GM18858 (cell line): Measurements from ENCODE around the gene TSHZ3.

Source experiments
- ATAC-seq: cut with Tn5 transposase; IDR thresholded peaks from one replicate; pipeline ENCODE4 v1.9.1; 2021; ENCODE audit not compliant: unreplicated experiment

TSHZ3 gene

GRCh38 chr19:31349160-31349881, at the start of gene TSHZ3:
Gene TSHZ3 (minus strand): TSS chr19:31349436. CDS start chr19:31349219, 217 bp downstream.
- no peak for ATAC-seq

DNA sequence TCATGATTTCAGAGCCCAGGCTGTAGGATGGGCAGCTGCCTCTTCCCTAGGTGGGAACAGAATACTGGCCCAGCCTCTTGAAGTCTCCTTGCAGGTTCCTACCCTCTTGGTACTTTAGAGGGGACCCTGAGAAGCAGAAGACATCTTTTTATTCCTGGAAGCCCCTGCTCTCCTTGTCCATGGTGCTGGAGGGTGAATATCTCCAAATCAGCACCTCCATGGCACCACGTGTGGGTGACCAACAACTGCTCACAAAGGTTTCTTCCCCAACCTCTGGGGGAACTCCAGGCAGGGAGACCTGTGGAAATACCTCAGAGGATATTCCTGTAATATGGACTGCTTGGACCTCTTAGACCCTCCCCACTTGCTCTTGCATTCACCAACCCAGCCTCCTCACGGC, 48.1 kb upstream of the TSHZ3 start:
- no peak for ATAC-seq

DNA sequence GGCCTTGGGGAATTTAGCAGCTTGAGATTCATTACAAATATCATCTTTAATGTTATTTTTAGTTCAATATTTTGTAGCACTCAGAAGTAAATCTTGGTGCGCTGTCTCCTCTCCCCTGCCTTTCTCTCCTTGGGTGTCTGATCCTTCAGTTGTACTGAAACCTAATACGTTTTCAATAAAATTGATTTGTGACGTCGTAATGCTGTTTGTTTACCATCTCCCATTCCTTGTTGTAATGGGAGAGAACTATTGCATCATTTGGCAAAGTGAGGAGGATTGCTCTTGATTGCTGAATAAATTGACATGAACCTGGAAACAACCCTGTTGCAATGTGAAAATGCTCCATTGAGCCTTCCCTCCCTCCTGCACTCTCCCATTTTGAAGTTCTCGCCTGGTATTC, 43.2 kb upstream of the TSHZ3 start:
- no peak for ATAC-seq

DNA sequence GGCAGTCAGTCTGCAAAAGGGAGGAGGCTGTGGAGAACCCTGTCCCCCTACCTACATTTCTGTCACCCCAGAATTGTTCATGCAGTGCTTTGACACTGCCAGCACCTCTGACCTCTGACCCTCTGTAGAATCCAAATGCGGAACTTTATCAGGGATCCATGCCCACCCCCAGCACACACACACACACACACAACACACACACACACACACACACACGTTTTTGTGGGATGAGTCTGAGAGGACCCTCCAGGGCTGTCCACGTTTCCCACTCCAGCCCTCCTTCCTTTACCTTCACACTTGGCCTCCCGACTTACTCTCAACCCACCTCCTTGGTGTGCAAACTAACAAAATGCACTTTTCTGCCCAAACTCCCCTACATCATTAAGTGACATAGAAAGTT, 42.3 kb upstream of the TSHZ3 start:
- ATAC-seq = no peak

DNA sequence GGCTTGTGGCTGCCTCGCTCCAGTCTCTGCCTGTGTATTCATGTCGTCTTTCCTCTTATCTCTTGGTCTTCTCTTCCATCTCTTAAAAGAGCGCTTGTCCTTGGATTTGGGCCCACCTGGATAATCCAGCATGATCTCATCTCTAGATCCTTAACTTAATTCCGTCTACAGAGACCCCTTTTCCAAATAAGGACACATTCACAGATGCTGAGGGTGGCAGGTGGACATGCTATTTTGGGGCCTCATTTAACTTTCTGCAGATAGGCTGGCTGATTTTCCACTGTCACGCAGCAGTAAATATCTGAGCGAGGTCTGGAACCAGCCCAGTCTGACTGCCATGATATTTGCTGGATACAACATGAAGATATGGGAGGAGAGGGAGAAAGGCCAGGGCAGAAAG, 41.5 kb upstream of the TSHZ3 start:
- no peak for ATAC-seq

- no peak for ATAC-seq
Measured at GRCh38 chr19:31389874-31390273, 40.6 kb upstream of the TSHZ3 start.

GRCh38 chr19:31387717-31388301, 38.6 kb upstream of the TSHZ3 start:
- no peak for ATAC-seq

DNA sequence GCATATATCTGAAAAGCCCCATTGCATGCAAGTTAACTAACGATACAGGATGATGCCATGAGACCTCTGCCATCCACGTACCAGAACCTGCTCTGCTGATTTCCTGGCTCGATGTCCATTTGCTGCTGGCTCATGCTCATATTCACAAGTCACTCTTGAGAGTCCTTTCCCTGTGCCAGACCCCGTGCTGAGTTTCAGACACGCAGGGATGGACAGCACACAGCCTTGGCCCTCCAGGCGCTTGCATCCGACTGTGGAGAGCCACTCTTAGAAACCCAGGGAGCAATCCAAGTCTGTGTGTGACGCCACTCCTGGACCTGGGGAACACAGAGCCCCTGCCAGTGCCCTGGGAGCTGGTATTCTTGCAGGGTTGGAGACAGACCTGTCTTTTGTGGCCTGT, 37.6 kb upstream of the TSHZ3 start:
- no peak for ATAC-seq

DNA sequence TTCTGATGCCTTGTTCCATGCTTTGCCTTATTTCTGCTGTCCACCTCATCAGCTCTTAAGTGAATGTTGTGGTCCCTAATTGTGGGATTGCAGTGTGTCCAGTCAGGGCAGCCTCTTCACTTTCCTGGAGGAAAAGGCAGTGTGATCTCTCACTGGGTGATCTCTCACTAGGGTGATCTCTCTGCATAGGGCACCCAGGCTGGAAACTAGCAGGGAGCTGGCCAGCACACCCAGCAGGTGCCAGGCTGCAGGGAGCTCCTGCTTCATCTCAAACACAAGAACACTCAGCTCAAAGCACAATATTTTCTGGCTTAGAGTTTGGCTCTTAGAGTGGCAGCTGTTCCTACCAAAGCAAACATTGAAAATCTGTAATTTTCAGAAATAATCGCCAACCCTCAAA, 36.5 kb upstream of the TSHZ3 start:
- ATAC-seq = no peak

DNA sequence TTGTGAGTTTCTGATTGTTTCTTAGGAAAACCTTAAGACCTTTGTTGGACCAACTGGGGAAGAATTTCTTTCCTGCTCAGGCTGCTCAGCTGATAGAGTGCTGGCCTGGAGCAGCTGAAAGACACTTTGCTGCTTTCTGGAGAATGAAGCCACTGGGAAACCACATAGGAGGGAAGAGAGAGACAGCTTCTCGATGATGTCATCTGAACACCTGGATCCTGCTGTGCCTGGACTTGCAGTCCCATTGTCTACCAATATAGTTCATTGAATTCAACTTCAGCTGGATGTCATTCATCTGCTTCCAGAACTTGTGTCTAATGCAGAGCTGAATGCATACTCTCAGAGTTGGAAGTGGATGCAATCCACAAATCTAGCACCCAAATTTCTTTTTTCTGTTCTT, 34.3 kb upstream of the TSHZ3 start:
- no peak for ATAC-seq

GRCh38 chr19:31380854-31381253, 31.6 kb upstream of the TSHZ3 start:
- no peak for ATAC-seq

GRCh38 chr19:31378404-31378803, 29.2 kb upstream of the TSHZ3 start:
- ATAC-seq = no peak

GRCh38 chr19:31377736-31378135, 28.5 kb upstream of the TSHZ3 start:
- ATAC-seq = no peak

DNA sequence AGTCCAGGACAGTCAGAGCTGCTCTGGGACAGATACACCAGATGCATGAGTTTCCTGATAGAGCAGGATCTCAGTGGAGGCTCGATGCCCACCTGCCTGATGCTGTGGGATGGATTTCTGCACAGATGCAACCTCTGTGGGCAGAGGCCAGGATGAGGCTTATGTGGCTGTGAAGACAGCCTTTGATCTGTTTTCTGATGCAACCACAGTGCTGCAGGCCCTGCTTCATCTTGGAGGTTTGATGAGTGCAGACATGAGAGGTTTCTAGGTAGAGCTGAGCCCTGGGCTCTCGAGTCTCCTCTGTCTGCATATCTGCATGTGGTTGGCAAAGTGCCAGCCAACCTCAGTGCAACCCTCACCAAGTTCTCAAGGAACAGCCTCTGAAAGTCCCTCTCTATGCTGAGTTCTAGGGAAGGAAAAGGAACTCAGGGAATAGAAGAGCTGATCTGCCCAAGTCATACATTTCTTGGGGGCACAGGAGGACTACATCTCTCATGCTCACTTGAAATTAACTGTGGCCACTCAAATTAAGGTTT, 23.1 kb upstream of the TSHZ3 start:
- no peak for ATAC-seq

DNA sequence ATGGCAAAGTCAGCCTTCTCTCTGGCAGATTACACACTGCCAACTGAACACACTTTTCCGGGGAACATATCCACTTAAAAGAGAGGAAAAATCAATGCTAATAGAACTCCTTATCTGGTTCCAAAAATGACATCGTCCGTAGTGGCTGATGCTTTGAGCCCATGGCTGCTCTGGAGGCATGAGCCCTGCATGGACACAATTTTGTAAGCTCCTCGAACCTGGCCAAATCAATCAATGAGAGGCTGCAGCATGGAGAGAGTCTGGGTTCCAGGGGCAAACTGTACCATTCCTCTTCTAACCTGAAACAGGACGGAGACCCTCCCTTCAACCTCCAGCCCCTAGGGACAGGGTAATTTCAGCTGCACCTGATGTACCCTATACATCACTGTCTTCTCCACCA, 21.0 kb upstream of the TSHZ3 start:
- no peak for ATAC-seq

- no peak for ATAC-seq
Measured at GRCh38 chr19:31364963-31365362, 15.7 kb upstream of the TSHZ3 start.

- no peak for ATAC-seq
Measured at GRCh38 chr19:31361728-31362127, 12.5 kb upstream of the TSHZ3 start.

DNA sequence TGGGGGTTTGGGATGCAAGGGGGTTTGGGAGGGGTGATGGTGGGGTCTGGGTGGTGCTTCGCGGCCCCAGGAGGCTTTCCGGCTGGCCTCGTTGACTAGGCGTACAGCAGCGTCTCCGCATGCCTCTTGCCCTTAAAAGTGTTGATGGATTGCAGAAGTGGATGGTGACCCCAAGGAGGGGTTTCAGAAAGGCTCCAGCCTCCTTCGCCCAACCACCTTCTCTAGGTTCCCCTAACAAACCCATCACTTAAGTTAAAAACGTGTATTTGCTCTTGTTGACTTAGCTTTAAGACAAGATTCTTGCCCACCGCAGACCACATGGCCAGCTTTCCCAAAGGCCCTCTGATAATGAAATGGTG, 8.1 kb upstream of the TSHZ3 start:
- ATAC-seq = no peak

DNA sequence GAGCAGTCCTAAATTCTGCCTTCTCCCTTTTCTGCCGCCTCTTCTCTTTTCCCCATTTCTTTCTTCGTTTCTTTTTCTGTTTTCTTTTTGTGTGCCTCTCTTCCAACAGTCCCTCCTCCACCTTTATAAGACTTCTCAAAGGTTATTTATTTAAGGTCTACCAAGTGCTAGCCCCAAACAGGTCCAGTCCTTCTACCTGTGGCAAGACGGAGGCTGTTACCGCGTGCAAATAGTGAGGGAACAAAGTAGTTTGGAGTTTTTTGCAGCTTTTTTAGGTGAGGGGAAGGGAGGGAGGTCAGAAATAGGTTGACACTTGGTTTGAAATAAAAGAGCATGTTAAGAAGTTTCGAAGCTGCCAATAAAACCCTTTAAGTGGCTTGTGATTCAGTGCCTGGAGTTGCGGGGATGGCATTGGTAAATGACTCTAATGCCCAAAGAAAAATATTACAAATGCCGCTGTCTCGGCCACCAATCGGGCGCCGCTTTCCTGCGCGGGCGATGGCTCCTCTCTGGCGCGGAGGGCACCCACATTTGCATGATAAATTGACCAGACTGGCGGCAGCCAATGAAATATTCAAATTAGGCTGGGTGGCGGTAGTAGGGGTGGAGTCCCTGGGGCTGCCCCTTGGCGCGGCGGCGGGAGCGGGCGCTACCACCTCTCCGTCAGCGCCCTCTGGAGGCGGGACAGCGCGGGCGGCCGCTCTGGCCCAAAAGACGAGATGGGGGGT, 7.5 kb upstream of the TSHZ3 start:
- no peak for ATAC-seq

GRCh38 chr19:31355665-31356289, 6.5 kb upstream of the TSHZ3 start:
- ATAC-seq = no peak

GRCh38 chr19:31354799-31355664, 5.8 kb upstream of the TSHZ3 start:
- no peak for ATAC-seq
